HuH-7 (cell line): ENCODE measurements around the gene SLC25A21.
"Not testable (repeated sequence)": the region's sequence is repeated elsewhere in the genome, so short reads cannot be mapped to it uniquely, and the experiment has no call there.

Experiments used
- DNase-seq: peaks from one replicate; pipeline ENCODE4 v3.0.0; 2011; ENCODE audit warnings: low spot score

The SLC25A21 gene

GRCh38 chr14:36986407-36986806 is 186.0 kb downstream of the SLC25A21 start:
- no peak for DNase-seq

GRCh38 chr14:36981832-36982529 is 190.4 kb downstream of the SLC25A21 start:
- no peak for DNase-seq

GRCh38 chr14:36980413-36980812 is 192.0 kb downstream of the SLC25A21 start:
- not testable (repeated sequence) for DNase-seq

GRCh38 chr14:36979863-36980262 is 192.5 kb downstream of the SLC25A21 start:
- no peak for DNase-seq

GRCh38 chr14:36976571-36977023 is 195.8 kb downstream of the SLC25A21 start:
- no peak for DNase-seq

GRCh38 chr14:36975834-36976233 is 196.6 kb downstream of the SLC25A21 start:
- DNase-seq = no peak

GRCh38 chr14:36974985-36975384 is 197.4 kb downstream of the SLC25A21 start:
- DNase-seq = no peak

- no peak for DNase-seq
Observed at GRCh38 chr14:36973806-36974442, 198.5 kb downstream of the SLC25A21 start.

GRCh38 chr14:36971263-36971855 is 201.0 kb downstream of the SLC25A21 start:
- no peak for DNase-seq

GRCh38 chr14:36967892-36968555 is 204.4 kb downstream of the SLC25A21 start:
- DNase-seq = no peak

GRCh38 chr14:36955967-36956366 is 216.4 kb downstream of the SLC25A21 start:
- no peak for DNase-seq

- no peak for DNase-seq
Observed at GRCh38 chr14:36955376-36955775, 217.0 kb downstream of the SLC25A21 start.

- no peak for DNase-seq
Observed at GRCh38 chr14:36952689-36953088, 219.7 kb downstream of the SLC25A21 start.

- no peak for DNase-seq
Observed at GRCh38 chr14:36951380-36951911, 221.0 kb downstream of the SLC25A21 start.

GRCh38 chr14:36950812-36951211 is 221.6 kb downstream of the SLC25A21 start:
- no peak for DNase-seq

- DNase-seq = no peak
Observed at GRCh38 chr14:36949371-36949770, 223.0 kb downstream of the SLC25A21 start.

GRCh38 chr14:36948157-36948859 is 224.1 kb downstream of the SLC25A21 start:
- no peak for DNase-seq

GRCh38 chr14:36947362-36947761 is 225.0 kb downstream of the SLC25A21 start:
- no peak for DNase-seq

GRCh38 chr14:36946872-36947271 is 225.5 kb downstream of the SLC25A21 start:
- DNase-seq = no peak

GRCh38 chr14:36944307-36945010 is 227.9 kb downstream of the SLC25A21 start:
- no peak for DNase-seq
